ENCODE data around the gene MDM2.
"Not testable (repeated sequence)": the region's sequence is repeated elsewhere in the genome, so short reads cannot be mapped to it uniquely, and the experiment has no call there.

MDM2 gene

GRCh38 chr12:68806488-68807237, 1.3 kb upstream of the MDM2 start:
- peak; percentile 9 for DNase-seq

DNA sequence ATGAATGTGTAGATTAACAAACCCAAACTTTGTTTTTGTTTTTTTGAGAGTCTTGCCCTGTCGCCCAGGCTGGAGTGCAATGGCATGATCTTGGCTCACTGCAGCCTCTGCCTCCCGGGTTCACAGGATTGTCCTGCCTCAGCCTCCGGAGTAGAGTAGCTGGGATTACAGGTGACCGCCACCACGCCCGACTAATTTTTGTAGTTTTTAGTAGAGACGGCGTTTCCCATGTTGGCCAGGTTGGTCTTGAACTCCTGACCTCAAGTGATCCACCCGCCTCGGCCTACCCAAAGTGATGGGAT, 752 bp upstream of the MDM2 start:
- DNase-seq, result not testable (repeated sequence)

- DNase-seq, result peak; percentile 89
Measured at GRCh38 chr12:68808388-68809189, 612 bp downstream of the MDM2 start.

DNA sequence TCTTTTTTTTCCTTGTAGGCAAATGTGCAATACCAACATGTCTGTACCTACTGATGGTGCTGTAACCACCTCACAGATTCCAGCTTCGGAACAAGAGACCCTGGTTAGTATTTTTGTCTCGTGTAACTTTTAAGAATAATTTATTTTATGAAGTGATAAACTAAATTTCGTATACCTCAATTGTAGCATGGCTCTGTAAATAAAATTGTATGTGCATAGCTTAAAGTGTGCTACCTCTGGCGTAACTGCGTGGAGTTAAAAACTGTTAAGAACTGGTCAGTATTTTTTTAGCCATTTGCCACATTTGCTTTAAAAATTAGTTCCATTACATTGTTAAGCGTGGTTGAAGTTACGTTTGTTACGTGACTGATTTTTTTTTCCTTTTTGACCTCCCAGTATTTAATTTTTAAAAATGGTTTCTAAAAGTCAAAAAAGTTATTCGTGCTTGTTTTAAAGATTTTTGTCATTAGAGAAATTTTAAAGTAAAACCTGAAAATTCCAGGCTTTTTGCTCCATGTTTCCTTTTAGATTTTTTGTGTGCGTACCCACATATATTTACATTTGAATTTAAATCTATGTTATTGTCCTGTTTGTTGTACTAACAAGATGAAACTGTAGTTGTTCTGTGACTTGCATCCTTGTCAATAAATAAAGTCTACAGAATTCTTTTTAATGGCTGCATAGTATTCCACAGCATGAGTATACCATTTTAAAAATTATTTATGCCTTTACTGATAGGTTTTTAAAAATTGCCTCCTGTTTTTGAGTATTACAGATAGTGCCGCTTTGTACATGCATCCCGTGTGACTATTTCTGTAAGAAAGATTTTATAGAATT, 1.4 kb downstream of the MDM2 start:
- no peak for DNase-seq

- DNase-seq, result not testable (repeated sequence)
Measured at GRCh38 chr12:68810027-68810389, 2.0 kb downstream of the MDM2 start.

GRCh38 chr12:68811573-68811972, 3.6 kb downstream of the MDM2 start:
- DNase-seq, result not testable (repeated sequence)

- DNase-seq, result no peak
Measured at GRCh38 chr12:68812553-68813241, 4.7 kb downstream of the MDM2 start.

GRCh38 chr12:68813242-68813593, 5.2 kb downstream of the MDM2 start:
- no peak for DNase-seq

DNA sequence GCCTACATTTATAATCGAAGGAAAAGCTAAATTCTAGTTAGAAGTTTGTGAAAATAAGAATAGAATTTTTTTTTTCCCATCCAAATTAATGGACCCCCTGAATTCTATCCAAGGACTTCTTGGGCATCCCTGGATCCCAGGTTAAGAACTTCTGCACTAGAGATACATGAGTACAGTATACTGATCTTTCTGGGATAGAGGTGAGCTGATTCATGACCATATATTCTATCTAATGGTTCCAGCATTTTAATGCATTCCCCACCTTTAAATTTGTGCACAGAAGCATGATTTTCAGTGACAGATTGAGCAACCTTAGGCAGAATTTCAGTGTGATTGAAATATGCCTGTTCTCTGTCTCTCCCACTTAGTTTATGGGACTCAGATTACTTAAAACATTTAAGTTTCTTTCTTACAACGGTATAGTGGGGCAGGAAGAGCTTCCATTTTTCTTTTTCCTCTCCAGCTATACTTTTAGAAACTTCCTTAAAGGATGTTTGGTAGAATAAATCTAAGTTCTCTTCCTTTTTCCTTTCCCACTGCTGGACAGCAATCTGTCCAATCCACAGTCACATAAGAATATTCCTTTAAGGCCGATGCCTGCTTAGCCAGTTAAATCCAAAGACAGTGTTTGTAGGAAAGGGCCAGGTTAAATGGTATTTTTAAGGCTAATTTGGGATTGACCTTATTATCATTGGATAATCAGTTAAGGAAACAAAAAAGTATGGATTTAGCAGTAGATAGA, 6.7 kb downstream of the MDM2 start:
- no peak for DNase-seq

GRCh38 chr12:68815232-68815927, 7.4 kb downstream of the MDM2 start:
- no peak for DNase-seq

GRCh38 chr12:68815928-68816800, 8.2 kb downstream of the MDM2 start:
- no peak for DNase-seq

DNA sequence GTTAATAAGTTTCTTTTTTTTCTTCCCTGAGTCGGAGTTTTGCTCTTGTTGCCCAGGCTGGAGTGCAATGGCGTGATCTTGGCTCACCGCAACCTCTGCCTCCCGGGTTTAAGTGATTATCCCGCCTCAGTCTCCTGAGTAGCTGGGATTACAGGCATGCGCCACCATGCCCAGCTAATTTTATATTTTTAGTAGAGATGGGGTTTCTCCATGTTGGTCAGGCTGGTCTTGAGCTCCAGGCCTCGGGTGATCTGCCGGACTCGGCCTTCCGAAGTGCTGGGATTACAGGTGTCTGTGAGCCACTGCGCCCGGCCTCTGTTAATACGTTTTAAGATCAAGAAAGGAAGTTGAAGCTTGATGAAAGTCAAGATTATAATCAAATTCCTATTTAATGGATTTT, 11.5 kb downstream of the MDM2 start:
- not testable (repeated sequence) for DNase-seq

- DNase-seq, result no peak
Measured at GRCh38 chr12:68821357-68822188, 13.6 kb downstream of the MDM2 start.

DNA sequence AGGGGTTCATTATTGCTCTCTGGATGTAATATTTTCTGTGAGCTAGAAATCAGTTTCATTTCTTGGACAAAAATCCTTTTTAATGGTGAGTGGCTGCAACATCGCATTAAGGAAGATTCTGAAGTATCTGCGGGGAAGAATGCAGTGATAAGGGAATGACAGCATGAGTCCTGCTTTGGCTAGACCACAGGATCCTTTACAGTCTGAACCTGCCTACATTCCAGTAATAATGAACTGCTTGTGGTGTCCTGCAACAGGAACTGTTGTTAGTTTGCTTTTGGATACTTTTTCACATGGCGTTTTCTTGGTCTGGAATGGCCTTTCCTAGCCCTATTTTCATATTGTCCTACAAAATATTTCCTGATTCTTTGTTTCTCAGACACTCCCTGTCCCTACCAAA, 15.7 kb downstream of the MDM2 start:
- DNase-seq, result no peak

GRCh38 chr12:68824131-68824530, 16.2 kb downstream of the MDM2 start:
- no peak for DNase-seq

DNA sequence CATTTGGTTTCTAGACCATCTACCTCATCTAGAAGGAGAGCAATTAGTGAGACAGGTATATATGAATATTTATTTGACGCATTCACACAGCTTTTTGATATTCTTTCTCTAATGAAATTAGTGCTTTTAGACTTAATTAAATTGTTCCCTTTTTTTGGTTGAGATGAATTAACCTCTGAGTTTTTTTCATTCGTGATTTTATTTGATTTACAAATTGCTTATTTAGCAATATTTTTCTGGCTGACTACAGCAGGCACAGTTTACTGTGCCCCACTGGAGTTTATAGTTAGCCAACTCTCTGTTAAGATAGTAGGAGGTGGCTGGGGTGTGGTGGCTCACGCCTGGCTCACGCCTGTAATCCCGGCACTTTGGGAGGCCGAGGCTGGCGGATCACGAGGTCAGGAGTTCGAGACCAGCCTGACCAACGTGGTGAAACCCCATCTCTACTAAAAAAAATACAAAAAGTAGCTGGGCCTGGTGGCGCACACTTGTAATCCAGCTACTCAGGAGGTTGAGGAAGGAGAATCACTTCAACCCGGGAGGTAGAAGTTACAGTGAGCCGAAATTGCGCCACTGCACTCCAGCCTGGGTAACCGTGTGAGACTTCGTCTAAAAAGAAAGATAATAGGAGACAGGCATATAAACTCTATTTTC, 16.7 kb downstream of the MDM2 start:
- no peak for DNase-seq

DNA sequence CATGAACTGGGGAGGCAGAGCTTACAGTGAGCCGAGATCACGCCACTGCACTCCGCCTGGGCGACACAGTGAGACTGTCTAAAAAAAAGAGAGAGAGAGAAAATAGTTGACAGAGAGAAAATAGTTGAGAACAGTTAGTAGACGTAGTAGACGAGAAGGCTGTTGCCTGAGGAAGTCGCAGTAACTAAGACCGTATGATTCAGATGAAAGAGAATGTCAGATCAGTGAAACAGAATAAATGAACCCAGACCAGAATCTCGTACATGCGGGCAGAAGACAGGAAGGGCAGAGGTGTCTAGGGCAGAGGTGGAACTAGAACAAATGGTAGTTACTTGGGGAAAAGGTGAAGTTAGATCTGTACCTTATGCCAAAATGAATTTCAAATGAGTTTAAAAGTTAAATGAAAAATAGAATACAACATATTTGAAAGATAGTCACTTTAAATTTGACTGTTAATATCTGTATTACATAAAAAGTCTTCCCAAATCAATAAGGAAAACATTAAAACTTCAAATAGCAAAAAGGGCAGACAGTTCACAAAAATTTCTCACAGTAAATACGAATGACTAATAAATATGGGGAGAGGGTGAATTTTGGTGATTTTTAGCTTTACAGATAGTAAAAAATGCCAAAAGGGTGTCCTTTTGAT, 17.7 kb downstream of the MDM2 start:
- DNase-seq, result no peak

DNA sequence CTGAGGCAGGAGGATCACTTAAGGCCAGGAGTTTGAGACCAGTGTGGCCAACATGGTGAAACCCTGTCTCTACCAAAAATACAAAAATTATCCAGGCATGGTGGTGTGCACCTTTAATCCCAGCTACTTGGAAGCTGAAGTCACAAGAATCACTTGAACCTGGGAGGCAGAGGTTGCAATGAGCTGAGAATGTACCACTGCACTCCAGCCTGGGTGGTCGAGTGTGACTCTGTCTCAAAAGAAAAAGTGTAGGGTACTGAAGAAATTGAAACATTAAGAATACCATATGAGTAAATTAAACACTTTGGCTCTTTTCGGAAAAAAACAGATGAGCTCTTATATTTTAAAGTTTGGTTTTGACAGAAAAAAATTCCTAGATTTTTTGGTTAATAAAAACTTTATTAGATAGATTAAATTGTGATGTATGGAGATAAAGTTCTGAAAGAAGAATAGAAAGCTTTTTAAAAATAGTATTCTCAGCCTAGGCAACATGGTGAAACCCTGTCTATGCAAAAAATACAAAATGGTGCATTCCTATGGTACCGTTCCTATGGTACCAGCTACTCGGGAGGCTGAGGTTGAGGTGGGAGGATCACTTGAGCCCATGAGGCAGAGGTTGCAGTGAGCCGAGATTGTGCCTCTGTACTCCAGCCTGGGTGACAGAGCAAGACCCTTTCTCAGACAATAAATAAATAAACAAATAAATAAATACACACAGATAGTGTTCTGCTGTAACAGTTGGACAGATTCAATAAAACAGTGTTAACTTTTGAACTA, 20.1 kb downstream of the MDM2 start:
- DNase-seq, result no peak

All from activated CD4-positive, alpha-beta T cell treated with anti-CD3 and anti-CD28 coated beads, Interleukin-2, Interleukin-6, amounts not matched to agents 100 ng/mL and 50 ng/mL, durations not matched to agents 16 hours and 8 hours (primary cell).